HK-2 (cell line): ENCODE results near the gene SMIM29.
A peak's percentile ranks its signal among the peaks of the same experiment; 100 is the strongest.

ENCODE experiments used
- DNase-seq: peaks from one replicate; pipeline ENCODE4 v3.0.0-alpha.2; 2018; ENCODE audit not compliant: unreplicated experiment

SMIM29 gene

GRCh38 chr6:34240329-34241248, 8.2 kb downstream of the SMIM29 start:
- DNase-seq = no peak

GRCh38 chr6:34239893-34240292, 8.9 kb downstream of the SMIM29 start:
- DNase-seq = no peak

GRCh38 chr6:34239500-34239825, 9.3 kb downstream of the SMIM29 start:
- DNase-seq = no peak

- no peak for DNase-seq
Measured at GRCh38 chr6:34238585-34239499, 10.0 kb downstream of the SMIM29 start.

GRCh38 chr6:34237722-34238584, 10.9 kb downstream of the SMIM29 start:
- no peak for DNase-seq

- DNase-seq = no peak
Measured at GRCh38 chr6:34237316-34237721, 11.5 kb downstream of the SMIM29 start.

- peak; percentile 79 for DNase-seq
Measured at GRCh38 chr6:34236443-34237315, 12.1 kb downstream of the SMIM29 start, which contains the start of gene HMGA1. HMGA1 (plus strand) TSS chr6:34236873; CDS start chr6:34240781, 3,908 bp downstream.

GRCh38 chr6:34236131-34236442, 12.7 kb downstream of the SMIM29 start:
- no peak for DNase-seq

- DNase-seq = no peak
Measured at GRCh38 chr6:34235307-34236130, 13.3 kb downstream of the SMIM29 start.

- DNase-seq = no peak
Measured at GRCh38 chr6:34234667-34235306, 14.0 kb downstream of the SMIM29 start.

GRCh38 chr6:34233867-34234266, 14.9 kb downstream of the SMIM29 start:
- DNase-seq = no peak

- DNase-seq = no peak
Measured at GRCh38 chr6:34232901-34233300, 15.9 kb downstream of the SMIM29 start.

- DNase-seq = no peak
Measured at GRCh38 chr6:34231566-34232336, 17.1 kb downstream of the SMIM29 start.

GRCh38 chr6:34230653-34231371, 18.0 kb downstream of the SMIM29 start:
- DNase-seq = no peak

GRCh38 chr6:34229877-34230276, 18.9 kb downstream of the SMIM29 start:
- no peak for DNase-seq

GRCh38 chr6:34227761-34228421, 20.9 kb downstream of the SMIM29 start:
- peak; percentile 70 for DNase-seq
